Measurements from ENCODE around the gene DPH5.

DNA sequence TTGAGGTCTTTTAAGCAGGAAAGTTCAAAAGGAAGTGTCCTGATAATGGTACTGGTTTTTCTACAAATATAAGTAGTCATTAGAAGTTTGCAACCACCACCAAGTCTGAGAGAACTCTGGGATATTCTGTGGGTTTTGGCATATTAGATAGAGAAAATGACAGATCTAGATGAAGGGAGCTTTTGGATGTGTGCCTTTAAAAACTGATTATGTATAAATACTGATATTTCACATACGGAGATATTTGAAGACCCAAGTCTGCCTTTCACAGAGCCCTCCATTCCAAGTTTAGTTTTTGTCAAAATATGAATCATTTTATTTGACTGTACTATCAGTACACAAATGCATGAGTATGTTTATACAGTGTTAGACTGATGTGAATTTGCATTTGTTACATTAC, 48.6 kb downstream of the DPH5 start:
- no peak for TF ChIP-seq FOXA1 (IDR thresholded peaks at IDR 0.05)
- no peak for TF ChIP-seq ELF4 (IDR thresholded peaks at IDR 0.05)
- TF ChIP-seq FOXM1 (IDR thresholded peaks at IDR 0.05; ENCODE audit: borderline replicate concordance), result no peak
- TF ChIP-seq LEF1 (IDR thresholded peaks at IDR 0.05; ENCODE audit: borderline replicate concordance), result no peak
- TF ChIP-seq SP1 (IDR thresholded peaks at IDR 0.05), result no peak
- TF ChIP-seq FOXK2 (IDR thresholded peaks at IDR 0.05), result no peak
- no peak for TF ChIP-seq SUZ12 (IDR thresholded peaks at IDR 0.05)
- no peak for TF ChIP-seq NFRKB (IDR thresholded peaks at IDR 0.05)
- TF ChIP-seq HDGF (IDR thresholded peaks at IDR 0.05; ENCODE audit: borderline replicate concordance), result no peak
